Measurements from ENCODE around the gene DPYSL3. TPM values are rescaled to one million over a fixed set of nuclear protein-coding genes. Genes with fewer than 3 reads are reported as not detected.

The DPYSL3 gene
- total RNA-seq, 4 donors from 2014 or later: 7.4 to 42.1 (median 21.8) TPM

- Histone ChIP-seq H3K27ac (no peak overlapping the region), H3K27me3 (no peaks in the 10 kb centered on the region), H3K36me3 (no peaks in the 10 kb centered on the region), H3K9me3 (no peaks in the 10 kb centered on the region), H3K4me1 (no peaks in the 10 kb centered on the region), H3K4me3 (no peak overlapping the region)
- TF ChIP-seq CTCF (IDR thresholded peaks at IDR 0.05) (no peak), POLR2A (IDR thresholded peaks at IDR 0.05) (no peak)
- DNase-seq: no peak
Observed at GRCh38 chr5:147534172-147534951, 24.5 kb upstream of the DPYSL3 start.

DNA sequence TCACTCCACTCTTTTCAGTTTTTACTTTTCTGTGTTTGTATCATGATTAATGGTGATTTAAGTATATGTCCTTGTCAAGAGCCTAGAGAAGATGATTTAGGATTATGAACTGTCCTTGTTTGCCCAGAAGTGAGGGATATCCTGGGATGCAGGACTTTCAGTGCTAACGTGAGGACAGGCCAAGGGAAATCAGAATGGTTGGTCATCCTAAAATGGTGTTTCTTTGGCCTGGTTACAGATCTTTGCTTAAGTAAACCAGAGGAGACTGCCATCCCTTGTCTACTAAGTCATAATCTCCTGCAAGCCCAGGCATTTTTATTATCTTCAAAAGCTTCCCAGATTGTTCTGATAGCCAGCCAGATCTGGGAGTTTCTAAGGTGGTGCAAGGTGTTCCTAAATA, 22.3 kb upstream of the DPYSL3 start:
- Histone ChIP-seq H3K4me1 (no peaks in the 10 kb centered on the region), H3K27ac (no peak overlapping the region), H3K27me3 (no peaks in the 10 kb centered on the region), H3K9me3 (no peaks in the 10 kb centered on the region), H3K36me3 (no peaks in the 10 kb centered on the region), H3K4me3 (no peak overlapping the region)
- no peak for DNase-seq
- TF ChIP-seq POLR2A (IDR thresholded peaks at IDR 0.05) (no peak), CTCF (IDR thresholded peaks at IDR 0.05) (no peak)

- Histone ChIP-seq H3K4me1 (no peaks in the 10 kb centered on the region), H3K27me3 (no peaks in the 10 kb centered on the region), H3K36me3 (no peaks in the 10 kb centered on the region), H3K27ac (no peak overlapping the region), H3K9me3 (no peaks in the 10 kb centered on the region), H3K4me3 (no peak overlapping the region)
- no peak for DNase-seq
- TF ChIP-seq POLR2A (IDR thresholded peaks at IDR 0.05): no peak
- TF ChIP-seq CTCF (IDR thresholded peaks at IDR 0.05): no peak
Observed at GRCh38 chr5:147530530-147531389, 20.9 kb upstream of the DPYSL3 start.

- Histone ChIP-seq H3K27me3 (no peaks in the 10 kb centered on the region), H3K4me1 (no peaks in the 10 kb centered on the region), H3K27ac (no peak overlapping the region), H3K9me3 (no peaks in the 10 kb centered on the region), H3K36me3 (no peaks in the 10 kb centered on the region), H3K4me3 (no peak overlapping the region)
- TF ChIP-seq CTCF (IDR thresholded peaks at IDR 0.05) (no peak), POLR2A (IDR thresholded peaks at IDR 0.05) (no peak)
- no peak for DNase-seq
Observed at GRCh38 chr5:147523069-147523468, 13.2 kb upstream of the DPYSL3 start.

GRCh38 chr5:147522435-147522834, 12.6 kb upstream of the DPYSL3 start:
- no peak overlapping the region for H3K4me3 ChIP-seq
- no peaks in the 10 kb centered on the region for H3K36me3 ChIP-seq
- DNase-seq: no peak
- no peaks in the 10 kb centered on the region for H3K4me1 ChIP-seq
- no peaks in the 10 kb centered on the region for H3K9me3 ChIP-seq
- TF ChIP-seq CTCF (IDR thresholded peaks at IDR 0.05): no peak
- no peak for TF ChIP-seq POLR2A (IDR thresholded peaks at IDR 0.05)
- H3K27me3 ChIP-seq: no peaks in the 10 kb centered on the region
- H3K27ac ChIP-seq: no peak overlapping the region

Measured in Peyer's patch (tissue), 4 donors.